Forelimb muscle (tissue), 1 donor: Measurements from ENCODE around the gene CDK14. TPM values are rescaled to one million over a fixed set of nuclear protein-coding genes. Genes with fewer than 3 reads are reported as not detected.
"Not testable (repeated sequence)": the region's sequence is repeated elsewhere in the genome, so short reads cannot be mapped to it uniquely, and the experiment has no call there.

Experiments
- DNase-seq: peaks from one replicate; pipeline ENCODE4 v3.0.0-alpha.2; 2013; ENCODE audit warnings: low read depth
- polyA plus RNA-seq: library from polyadenylated mRNA; unstranded; fragments of 120-200 nt; gene quantifications from one replicate; pipeline ENCODE4 v1.2.1, GENCODE V29; 2013; ENCODE audit not compliant: insufficient read length

The CDK14 gene
- polyA plus RNA-seq, 1 donor: 17.2 TPM

DNA sequence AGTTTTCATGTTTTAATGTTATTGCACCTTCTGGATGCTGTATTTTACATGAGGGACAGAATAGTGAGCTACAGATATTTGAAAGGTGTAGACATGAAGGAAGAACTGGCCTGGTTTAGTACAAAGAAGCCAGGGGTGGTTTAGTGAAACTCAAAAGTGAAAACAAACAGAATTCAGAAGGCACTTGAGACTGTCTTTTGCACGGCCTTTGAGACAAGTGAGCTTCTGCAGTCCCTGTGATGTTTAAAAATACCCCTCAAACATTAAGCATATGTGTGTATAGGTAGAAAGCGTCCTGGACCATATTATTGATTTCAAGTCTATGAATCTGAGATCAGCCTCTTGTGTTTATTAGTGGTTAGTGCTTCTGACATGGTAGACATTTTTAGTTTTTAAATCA, 118.9 kb downstream of the CDK14 start:
- no peak for DNase-seq

DNA sequence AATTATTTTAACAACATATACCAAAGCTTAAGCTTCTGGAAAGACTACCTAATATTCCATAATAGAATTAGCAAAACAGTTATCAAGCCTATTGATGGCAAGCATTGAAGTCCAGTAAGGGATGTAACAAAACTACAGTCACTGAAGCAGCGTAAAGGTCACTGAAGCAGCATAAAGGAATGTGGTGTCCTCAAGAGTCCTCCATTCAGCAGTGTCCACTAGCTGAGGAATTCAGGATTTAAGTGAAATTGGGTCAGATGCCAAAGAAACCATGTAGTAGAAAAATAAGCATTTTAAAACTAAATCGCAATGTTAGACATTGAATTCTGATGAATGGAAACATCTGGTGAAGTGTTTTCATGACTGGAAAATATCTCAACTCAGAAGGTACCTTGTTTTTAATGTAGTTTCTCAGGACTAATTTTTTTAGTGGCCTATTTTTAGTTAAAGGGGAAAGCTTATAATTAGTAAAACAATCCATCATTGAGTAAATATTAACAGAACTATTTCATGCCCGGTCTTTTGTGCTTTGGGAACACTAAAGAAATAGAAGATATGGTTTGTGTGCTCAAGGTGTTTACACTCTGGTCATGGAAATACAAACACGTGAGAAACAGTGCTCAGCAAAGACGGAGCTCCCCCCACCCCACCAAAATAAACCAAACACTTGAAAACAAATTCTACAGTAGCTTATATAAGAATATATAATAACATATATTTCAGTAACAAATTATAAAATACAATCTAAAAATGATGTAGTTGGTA, 121.4 kb downstream of the CDK14 start:
- DNase-seq: peak; percentile 32

DNA sequence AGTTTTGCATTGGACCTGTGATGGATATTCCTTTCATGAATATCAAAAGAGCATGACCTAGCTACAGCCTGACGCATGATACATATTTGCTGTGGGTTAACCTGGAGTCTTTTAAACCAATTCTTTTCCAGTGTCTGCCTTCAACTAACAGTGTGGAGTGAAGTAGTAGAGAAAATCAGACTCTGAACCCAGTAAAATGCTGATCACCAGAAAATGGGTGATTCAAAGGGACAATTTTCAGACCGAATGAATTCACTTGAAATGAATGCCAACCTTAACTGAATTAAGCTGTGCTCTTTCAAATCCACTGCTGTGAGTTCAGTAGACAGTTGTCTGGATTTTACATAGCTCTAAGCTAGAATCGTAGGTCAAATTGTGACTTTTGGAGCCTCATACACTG, 123.0 kb downstream of the CDK14 start:
- DNase-seq: no peak

- peak; percentile 75 for DNase-seq
These were observed 125.1 kb downstream of the CDK14 start for GRCh38 chr7:90720984-90721760.

DNA sequence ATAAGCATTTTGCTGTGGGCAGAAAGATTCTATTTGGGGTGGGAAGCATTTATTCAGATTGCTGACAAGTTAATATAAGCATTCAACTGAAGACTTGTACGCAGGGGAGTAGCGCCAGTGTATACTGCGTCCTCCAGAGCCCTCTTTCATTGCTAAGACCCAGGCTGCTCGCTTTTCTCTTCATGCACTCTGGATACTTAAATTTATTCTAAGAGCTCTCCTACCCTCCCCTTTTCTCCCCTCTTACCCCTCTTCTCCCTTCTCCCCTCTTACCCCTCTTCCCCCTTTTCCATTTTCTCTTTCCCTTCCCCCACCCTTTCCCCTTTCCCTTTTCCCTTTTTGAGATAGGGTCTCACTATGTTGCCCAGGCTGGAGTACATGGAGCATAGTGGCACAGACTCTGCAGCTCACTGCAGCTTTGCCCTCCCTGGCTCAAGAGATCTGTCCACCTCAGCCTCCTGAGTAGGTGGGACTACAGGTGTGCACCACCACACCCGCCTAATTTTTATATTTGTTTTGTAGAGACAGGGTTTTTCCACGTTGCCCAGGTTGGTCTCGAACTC, 125.8 kb downstream of the CDK14 start:
- no peak for DNase-seq

- DNase-seq: no peak
These were observed 127.1 kb downstream of the CDK14 start for GRCh38 chr7:90723233-90723632.

GRCh38 chr7:90723866-90724265, 127.7 kb downstream of the CDK14 start:
- no peak for DNase-seq

GRCh38 chr7:90726120-90726519, 130.0 kb downstream of the CDK14 start:
- DNase-seq: no peak

DNA sequence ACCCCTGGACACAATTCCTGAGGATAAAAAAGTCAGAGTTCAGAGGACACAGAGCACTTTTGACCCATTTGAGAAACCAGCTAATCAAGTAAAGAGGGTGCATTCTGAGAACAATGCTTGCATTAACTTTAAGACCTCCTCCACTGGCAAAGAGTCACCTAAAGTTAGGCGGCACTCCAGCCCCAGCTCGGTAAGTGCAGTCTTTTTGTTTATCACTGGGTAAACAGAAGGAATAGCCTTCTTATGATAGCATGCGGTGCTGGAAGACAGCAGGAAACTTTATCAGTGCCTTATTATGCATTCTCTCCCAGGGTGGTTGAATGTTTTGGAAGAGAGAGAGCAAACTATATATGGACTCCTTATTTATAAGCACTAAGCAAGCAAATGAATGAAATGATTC, 130.5 kb downstream of the CDK14 start:
- DNase-seq: no peak

- DNase-seq: no peak
These were observed 131.3 kb downstream of the CDK14 start for GRCh38 chr7:90727412-90727811.

DNA sequence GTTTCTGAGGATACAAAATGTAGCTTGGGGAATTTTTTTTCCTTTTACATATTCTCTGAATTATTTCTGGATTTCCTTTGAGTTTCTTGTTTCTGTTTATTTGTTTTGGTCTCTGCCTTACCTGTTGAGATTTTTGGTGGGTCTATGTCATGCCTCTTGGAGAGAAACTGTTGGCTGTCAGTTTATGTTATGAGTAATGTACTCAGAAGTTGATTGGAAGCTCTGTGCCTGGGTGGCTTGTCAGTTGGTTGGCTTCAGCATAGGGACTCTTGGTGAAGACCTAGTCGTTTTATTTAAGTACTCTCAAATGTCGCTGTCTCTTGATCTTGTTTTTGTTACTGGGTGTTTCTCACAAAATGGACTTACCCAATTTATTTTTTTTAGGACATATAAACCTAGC, 132.4 kb downstream of the CDK14 start:
- DNase-seq: no peak

- DNase-seq: not testable (repeated sequence)
These were observed 139.6 kb downstream of the CDK14 start for GRCh38 chr7:90735611-90736280.

GRCh38 chr7:90736316-90736715, 140.2 kb downstream of the CDK14 start:
- no peak for DNase-seq

- DNase-seq: no peak
These were observed 141.1 kb downstream of the CDK14 start for GRCh38 chr7:90736968-90737939.

GRCh38 chr7:90738249-90738648, 142.1 kb downstream of the CDK14 start:
- no peak for DNase-seq

DNA sequence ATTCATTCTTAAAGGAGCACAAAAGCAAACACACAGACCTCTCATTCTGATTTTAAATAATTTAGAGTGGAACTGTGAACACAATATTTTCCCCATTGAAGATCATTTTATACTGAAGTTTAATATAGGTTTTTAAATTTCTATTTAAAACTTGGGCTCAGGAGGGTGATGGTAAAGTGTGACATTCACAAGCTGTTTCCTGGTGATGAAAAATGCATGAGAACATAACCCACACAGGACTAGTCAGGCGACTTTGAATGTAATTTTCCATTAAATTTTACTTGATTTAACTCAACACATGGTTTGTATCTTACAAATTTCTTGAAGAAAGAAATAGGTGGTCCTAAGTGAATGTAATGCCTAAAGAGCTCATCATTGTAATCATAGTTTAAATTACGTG, 143.6 kb downstream of the CDK14 start:
- no peak for DNase-seq

DNA sequence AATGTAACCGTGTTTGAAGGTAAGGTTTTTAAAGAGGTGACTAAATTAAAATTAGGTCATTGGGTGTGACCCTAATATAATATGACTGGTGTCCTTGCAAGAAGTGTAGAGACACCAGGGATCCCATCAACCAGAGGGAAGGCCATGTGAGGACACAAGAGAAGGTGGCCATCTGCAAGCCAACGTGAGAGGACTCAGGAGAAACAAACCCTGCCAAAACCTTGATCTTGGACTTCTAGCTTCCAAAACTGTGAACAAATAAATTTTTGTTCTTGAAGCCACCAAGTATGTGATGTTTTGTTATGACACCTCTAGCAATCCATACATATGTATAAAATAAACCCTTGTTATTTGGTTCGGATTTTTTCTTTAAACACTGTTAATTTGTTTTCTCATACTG, 144.3 kb downstream of the CDK14 start:
- DNase-seq: no peak

GRCh38 chr7:90743626-90744025, 147.5 kb downstream of the CDK14 start:
- no peak for DNase-seq

GRCh38 chr7:90747516-90747915, 151.4 kb downstream of the CDK14 start:
- peak; percentile 20 for DNase-seq

- DNase-seq: no peak
These were observed 153.1 kb downstream of the CDK14 start for GRCh38 chr7:90749262-90749661.

GRCh38 chr7:90749774-90750173, 153.7 kb downstream of the CDK14 start:
- DNase-seq: no peak
